Mesenchymal stem cell (in vitro differentiated cells and primary cell): ENCODE results near the gene TBC1D22A.

Experiments used
- DNase-seq: peaks from one replicate; pipeline ENCODE4 v3.0.0-alpha.2; 2013
- H2AFZ ChIP-seq: one replicate; pipeline ENCODE4 v1.6.1; 2013; ENCODE audit warnings: low read depth, mild to moderate bottlenecking, control low read depth, inconsistent platforms, low read length, moderate library complexity
- H2AK5ac ChIP-seq: 2 replicates; pipeline ENCODE4 v1.6.1; 2013; ENCODE audit warnings: low read length, moderate library complexity, mild to moderate bottlenecking, inconsistent platforms; ENCODE audit not compliant: severe bottlenecking
- H2BK120ac ChIP-seq: one replicate; pipeline ENCODE4 v1.6.1; 2013; ENCODE audit warnings: low read depth, mild to moderate bottlenecking, inconsistent platforms, low read length, moderate library complexity
- H2BK12ac ChIP-seq, 2 experiments: one replicate each; pipeline ENCODE4 v1.6.1; 2013; ENCODE audit warnings: inconsistent platforms in 2 of 2, low read length in 2 of 2, mild to moderate bottlenecking in 2 of 2, moderate library complexity in 2 of 2, control low read depth in 1 of 2
- H2BK15ac ChIP-seq: one replicate; pipeline ENCODE4 v1.6.1; 2013; ENCODE audit warnings: mild to moderate bottlenecking, low read depth, inconsistent platforms; ENCODE audit not compliant: poor library complexity, severe bottlenecking
- H2BK5ac ChIP-seq: 2 replicates; pipeline ENCODE4 v1.6.1; 2013; ENCODE audit warnings: low read depth, mild to moderate bottlenecking, low read length, control low read depth, inconsistent platforms; ENCODE audit not compliant: poor library complexity, severe bottlenecking
- H3K14ac ChIP-seq, 2 experiments: one replicate each; pipeline ENCODE4 v1.6.1; 2013; ENCODE audit warnings: inconsistent platforms in 2 of 2, low read length in 2 of 2, control low read depth in 1 of 2, mild to moderate bottlenecking in 1 of 2, moderate library complexity in 1 of 2
- H3K18ac ChIP-seq, 2 experiments: one replicate each; pipeline ENCODE4 v1.6.1; 2013; ENCODE audit warnings: inconsistent platforms in 2 of 2, low read length in 2 of 2, control low read depth in 1 of 2, low read depth in 1 of 2, mild to moderate bottlenecking in 1 of 2
- H3K23ac ChIP-seq, 2 experiments: one replicate each; pipeline ENCODE4 v1.6.1; 2013; ENCODE audit warnings: inconsistent platforms in 2 of 2, low read length in 2 of 2, mild to moderate bottlenecking in 2 of 2, moderate library complexity in 2 of 2, control low read depth in 1 of 2
- H3K27ac ChIP-seq: 2 replicates; pipeline ENCODE4 v1.5.1; 2013; ENCODE audit warnings: mild to moderate bottlenecking, moderate library complexity, low read length, control low read depth, inconsistent platforms; ENCODE audit not compliant: poor library complexity, severe bottlenecking
- H3K27me3 ChIP-seq, 2 experiments: 2 replicates each; pipeline versions ENCODE4 v1.6.1 to v1.7.0; 2013; ENCODE audit warnings: low read length in 2 of 2, mild to moderate bottlenecking in 2 of 2, moderate library complexity in 2 of 2, control low read depth in 1 of 2, inconsistent platforms in 1 of 2; ENCODE audit not compliant: control insufficient read depth in 1 of 2, insufficient read depth in 1 of 2
- H3K36me3 ChIP-seq, 2 experiments: 2 replicates each; pipeline versions ENCODE4 v1.6.1 to v1.7.0; 2013; ENCODE audit warnings: low read length in 2 of 2, control low read depth in 1 of 2, inconsistent platforms in 1 of 2, low read depth in 1 of 2, mild to moderate bottlenecking in 1 of 2; ENCODE audit not compliant: insufficient read depth in 2 of 2, control insufficient read depth in 1 of 2
- H3K4ac ChIP-seq, 2 experiments: one replicate each; pipeline ENCODE4 v1.6.1; 2013; ENCODE audit warnings: inconsistent platforms in 2 of 2, low read length in 2 of 2, mild to moderate bottlenecking in 2 of 2, moderate library complexity in 2 of 2, control low read depth in 1 of 2, low read depth in 1 of 2
- H3K4me1 ChIP-seq: 2 replicates; pipeline ENCODE4 v1.6.1; 2013; ENCODE audit warnings: low read depth, low read length, control low read depth; ENCODE audit not compliant: control insufficient read depth, insufficient read depth
- H3K4me2 ChIP-seq: 2 replicates; pipeline ENCODE4 v1.6.1; 2013; ENCODE audit warnings: low read length, mild to moderate bottlenecking, inconsistent platforms; ENCODE audit not compliant: poor library complexity, severe bottlenecking
- H3K4me3 ChIP-seq, 2 experiments: 2 replicates each; pipeline versions ENCODE4 v1.5.1 to v1.7.0; 2013; ENCODE audit warnings: low read length in 2 of 2, mild to moderate bottlenecking in 2 of 2, control low read depth in 1 of 2, low read depth in 1 of 2; ENCODE audit not compliant: insufficient read depth in 1 of 2
- H3K79me1 ChIP-seq: replicated peaks from 2 replicates; pipeline ENCODE4 v1.6.1; 2013; ENCODE audit warnings: mild to moderate bottlenecking, control low read depth, low read length, inconsistent platforms; ENCODE audit not compliant: poor library complexity, severe bottlenecking
- H3K9ac ChIP-seq: 2 replicates; pipeline ENCODE4 v1.7.0; 2013; ENCODE audit warnings: mild to moderate bottlenecking, low read length, moderate library complexity
- H3K9me3 ChIP-seq: 2 replicates; pipeline ENCODE4 v1.7.0; 2013; ENCODE audit warnings: mild to moderate bottlenecking, low read length; ENCODE audit not compliant: control insufficient read depth
- H4K8ac ChIP-seq: one replicate; pipeline ENCODE4 v1.6.1; 2013; ENCODE audit warnings: inconsistent platforms, mild to moderate bottlenecking, low read length, moderate library complexity
- H4K91ac ChIP-seq: one replicate; pipeline ENCODE4 v1.6.1; 2013; ENCODE audit warnings: mild to moderate bottlenecking, low read length, inconsistent platforms
- whole genome bisulfite sequencing: methylation state at CpG from one replicate; pipeline ENCODE4 v1.1.7; 2013; ENCODE audit warnings: mixed read lengths; 5-methylcytosine and 5-hydroxymethylcytosine counted together

The TBC1D22A gene

GRCh38 chr22:47019012-47019790 lies 256.8 kb downstream of the TBC1D22A start:
- WGBS = 97% methylated on average over 20 of the region's 22 CpGs
- Histone ChIP-seq H3K14ac (no peak overlapping the region), H4K8ac (no peak overlapping the region), H2BK12ac (no peak overlapping the region), H2AFZ (no peak overlapping the region), H4K91ac (no peak overlapping the region), H3K4me2 (no peak overlapping the region), H3K4ac (no peak overlapping the region), H3K27me3 (no peaks in the 10 kb centered on the region), H2AK5ac (no peak overlapping the region), H3K4me1 (peaks cover 8% of the 10 kb centered on the region), H3K4me3 (no peak overlapping the region), H3K36me3 (peaks cover 4 to 30% of the 10 kb centered on the region in 2 experiments), H3K23ac (no peak overlapping the region), H3K18ac (no peak overlapping the region), H3K9ac (no peak overlapping the region), H3K9me3 (no peaks in the 10 kb centered on the region), H2BK15ac (no peak overlapping the region), H3K79me1 (peaks cover 37% of the 10 kb centered on the region), H3K27ac (no peak overlapping the region), H2BK5ac (no peak overlapping the region), H2BK120ac (no peak overlapping the region)
- DNase-seq = no peak

- H4K91ac ChIP-seq = no peak overlapping the region
- no peak overlapping the region for H2BK12ac ChIP-seq
- H3K79me1 ChIP-seq = peaks cover 32% of the 10 kb centered on the region
- DNase-seq = peak; percentile 39
- peaks cover 7 to 26% of the 10 kb centered on the region in 2 experiments for H3K36me3 ChIP-seq
- H2AK5ac ChIP-seq = no peak overlapping the region
- H2BK120ac ChIP-seq = no peak overlapping the region
- H3K4ac ChIP-seq = no peak overlapping the region
- H3K4me3 ChIP-seq = no peak overlapping the region
- peaks cover 8% of the 10 kb centered on the region for H3K4me1 ChIP-seq
- no peak overlapping the region for H2BK5ac ChIP-seq
- no peak overlapping the region for H3K14ac ChIP-seq
- H2BK15ac ChIP-seq = no peak overlapping the region
- H4K8ac ChIP-seq = peak overlapping the region; percentile 29
- H3K4me2 ChIP-seq = no peak overlapping the region
- no peaks in the 10 kb centered on the region for H3K27me3 ChIP-seq
- no peaks in the 10 kb centered on the region for H3K9me3 ChIP-seq
- no peak overlapping the region for H3K27ac ChIP-seq
- no peak overlapping the region for H3K23ac ChIP-seq
- H3K9ac ChIP-seq = no peak overlapping the region
- WGBS = 82% methylated on average over 7 of the region's 7 CpGs
- H3K18ac ChIP-seq = no peak overlapping the region
- no peak overlapping the region for H2AFZ ChIP-seq
Observed at GRCh38 chr22:47020166-47020565, 257.7 kb downstream of the TBC1D22A start.

GRCh38 chr22:47021371-47022074 lies 259.1 kb downstream of the TBC1D22A start:
- H3K18ac ChIP-seq = no peak overlapping the region
- no peaks in the 10 kb centered on the region for H3K9me3 ChIP-seq
- no peak overlapping the region for H2BK15ac ChIP-seq
- H4K8ac ChIP-seq = no peak overlapping the region
- peaks cover 7 to 17% of the 10 kb centered on the region in 2 experiments for H3K36me3 ChIP-seq
- H4K91ac ChIP-seq = no peak overlapping the region
- no peak overlapping the region for H3K4me2 ChIP-seq
- no peak overlapping the region for H2AFZ ChIP-seq
- peak overlapping the region; percentile 86 for H2AK5ac ChIP-seq
- H3K23ac ChIP-seq = no peak overlapping the region
- no peak overlapping the region for H2BK120ac ChIP-seq
- no peak overlapping the region for H3K9ac ChIP-seq
- H3K4ac ChIP-seq = no peak overlapping the region
- no peaks in the 10 kb centered on the region for H3K27me3 ChIP-seq
- WGBS = 95% methylated on average over 7 of the region's 7 CpGs
- H2BK12ac ChIP-seq = no peak overlapping the region
- peaks cover 29% of the 10 kb centered on the region for H3K79me1 ChIP-seq
- no peak overlapping the region for H3K27ac ChIP-seq
- no peak overlapping the region for H3K4me3 ChIP-seq
- peaks cover 8% of the 10 kb centered on the region for H3K4me1 ChIP-seq
- DNase-seq = no peak
- H2BK5ac ChIP-seq = no peak overlapping the region
- H3K14ac ChIP-seq = peak overlapping the region in 1 of 2 experiments; percentile 6

GRCh38 chr22:47022075-47022473 lies 259.6 kb downstream of the TBC1D22A start:
- Histone ChIP-seq H2AK5ac (no peak overlapping the region), H4K91ac (no peak overlapping the region), H3K4me2 (no peak overlapping the region), H3K4me1 (peaks cover 8% of the 10 kb centered on the region), H3K4me3 (no peak overlapping the region), H2BK15ac (no peak overlapping the region), H3K27me3 (no peaks in the 10 kb centered on the region), H3K4ac (no peak overlapping the region), H3K79me1 (peaks cover 28% of the 10 kb centered on the region), H3K14ac (no peak overlapping the region), H4K8ac (no peak overlapping the region), H3K9me3 (no peaks in the 10 kb centered on the region), H3K23ac (no peak overlapping the region), H3K9ac (no peak overlapping the region), H2BK5ac (no peak overlapping the region), H3K36me3 (peaks cover 7 to 14% of the 10 kb centered on the region in 2 experiments), H2BK12ac (no peak overlapping the region), H2BK120ac (no peak overlapping the region), H3K18ac (no peak overlapping the region), H3K27ac (no peak overlapping the region), H2AFZ (no peak overlapping the region)
- no peak for DNase-seq
- 100% methylated on average over 2 of the region's 3 CpGs for WGBS
